Glutamatergic neuron (in vitro differentiated cells): Measurements from ENCODE around the gene TTBK1. TPM values are rescaled to one million over a fixed set of nuclear protein-coding genes. Genes with fewer than 3 reads are reported as not detected.

Experiments
- DNase-seq: peaks from one replicate; pipeline ENCODE4 v3.0.0; 2022
- H3K27ac Mint-ChIP-seq: one replicate; pipeline ENCODE4 v1.8.0; 2020; ENCODE audit warnings: mild to moderate bottlenecking, mixed read lengths, inconsistent platforms; ENCODE audit not compliant: unreplicated experiment
- H3K27me3 Mint-ChIP-seq: one replicate; pipeline ENCODE4 v1.8.0; 2020; ENCODE audit warnings: mild to moderate bottlenecking, moderate library complexity, mixed read lengths, inconsistent platforms; ENCODE audit not compliant: unreplicated experiment
- H3K36me3 Mint-ChIP-seq: one replicate; pipeline ENCODE4 v1.8.0; 2020; ENCODE audit warnings: mild to moderate bottlenecking, mixed read lengths, inconsistent platforms; ENCODE audit not compliant: unreplicated experiment
- H3K4me1 Mint-ChIP-seq: one replicate; pipeline ENCODE4 v1.8.0; 2020; ENCODE audit warnings: mild to moderate bottlenecking, low read depth, mixed read lengths, inconsistent platforms; ENCODE audit not compliant: unreplicated experiment
- H3K4me3 Mint-ChIP-seq: one replicate; pipeline ENCODE4 v1.8.0; 2020; ENCODE audit warnings: mild to moderate bottlenecking, mixed read lengths, inconsistent platforms; ENCODE audit not compliant: unreplicated experiment
- H3K9me3 Mint-ChIP-seq: one replicate; pipeline ENCODE4 v1.8.0; 2020; ENCODE audit warnings: mild to moderate bottlenecking, moderate library complexity, mixed read lengths, inconsistent platforms; ENCODE audit not compliant: unreplicated experiment
- total RNA-seq: library from RNA; stranded (reverse); fragmentation: NEBNext Ultra II Directional; extraction: Animal tissue kit (Norgen Biotek cat#: 25700); gene quantifications from one replicate; pipeline ENCODE4 v1.2.1, GENCODE V29; 2021; ENCODE audit not compliant: unreplicated experiment
- TF ChIP-seq, protein P1 (sequence below): fragments of 200-600 bp; sonication (generic); IDR thresholded peaks from one replicate; pipeline ENCODE4 v1.5.0; 2021; ENCODE audit not compliant: partially characterized antibody, unreplicated experiment

TTBK1 gene
- total RNA-seq, 1 donor from 2014 or later: 47.3 TPM

- no peak for DNase-seq
- no peaks in the 10 kb centered on the region for H3K36me3 Mint-ChIP-seq
- TF ChIP-seq, protein P1, sequence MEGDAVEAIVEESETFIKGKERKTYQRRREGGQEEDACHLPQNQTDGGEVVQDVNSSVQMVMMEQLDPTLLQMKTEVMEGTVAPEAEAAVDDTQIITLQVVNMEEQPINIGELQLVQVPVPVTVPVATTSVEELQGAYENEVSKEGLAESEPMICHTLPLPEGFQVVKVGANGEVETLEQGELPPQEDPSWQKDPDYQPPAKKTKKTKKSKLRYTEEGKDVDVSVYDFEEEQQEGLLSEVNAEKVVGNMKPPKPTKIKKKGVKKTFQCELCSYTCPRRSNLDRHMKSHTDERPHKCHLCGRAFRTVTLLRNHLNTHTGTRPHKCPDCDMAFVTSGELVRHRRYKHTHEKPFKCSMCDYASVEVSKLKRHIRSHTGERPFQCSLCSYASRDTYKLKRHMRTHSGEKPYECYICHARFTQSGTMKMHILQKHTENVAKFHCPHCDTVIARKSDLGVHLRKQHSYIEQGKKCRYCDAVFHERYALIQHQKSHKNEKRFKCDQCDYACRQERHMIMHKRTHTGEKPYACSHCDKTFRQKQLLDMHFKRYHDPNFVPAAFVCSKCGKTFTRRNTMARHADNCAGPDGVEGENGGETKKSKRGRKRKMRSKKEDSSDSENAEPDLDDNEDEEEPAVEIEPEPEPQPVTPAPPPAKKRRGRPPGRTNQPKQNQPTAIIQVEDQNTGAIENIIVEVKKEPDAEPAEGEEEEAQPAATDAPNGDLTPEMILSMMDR: no peak
- no peak overlapping the region for H3K4me3 Mint-ChIP-seq
- no peak overlapping the region for H3K27ac Mint-ChIP-seq
- H3K4me1 Mint-ChIP-seq: peaks cover 18% of the 10 kb centered on the region
- H3K27me3 Mint-ChIP-seq: peaks cover 27% of the 10 kb centered on the region
- peaks cover 22% of the 10 kb centered on the region for H3K9me3 Mint-ChIP-seq
Measured at GRCh38 chr6:43264599-43265145, 21.4 kb downstream of the TTBK1 start.

DNA sequence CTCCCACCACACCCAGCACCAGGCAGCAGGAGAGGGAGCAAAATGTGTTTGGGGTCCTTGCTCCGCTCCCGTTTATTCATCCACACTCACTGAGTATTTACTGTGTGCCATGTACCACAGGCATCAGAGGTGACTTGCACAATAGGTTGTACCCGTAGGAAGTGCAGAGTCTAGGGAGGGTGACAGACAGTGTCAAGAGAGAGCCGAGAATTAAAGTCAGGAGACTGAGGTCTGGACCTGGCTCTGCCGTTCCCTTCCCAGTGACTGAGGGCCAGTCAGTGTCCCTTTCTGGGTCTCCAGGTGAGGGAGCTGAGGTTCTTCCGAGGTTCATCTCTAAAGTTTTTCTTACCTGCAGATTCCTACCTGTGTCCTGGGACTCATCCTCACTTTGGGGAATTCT is 22.3 kb downstream of the TTBK1 start:
- Mint-ChIP-seq H3K4me3 (no peak overlapping the region), H3K36me3 (no peaks in the 10 kb centered on the region), H3K27ac (no peak overlapping the region), H3K27me3 (peaks cover 26% of the 10 kb centered on the region), H3K9me3 (peaks cover 25% of the 10 kb centered on the region), H3K4me1 (peaks cover 23% of the 10 kb centered on the region)
- TF ChIP-seq, protein P1: no peak
- no peak for DNase-seq

DNA sequence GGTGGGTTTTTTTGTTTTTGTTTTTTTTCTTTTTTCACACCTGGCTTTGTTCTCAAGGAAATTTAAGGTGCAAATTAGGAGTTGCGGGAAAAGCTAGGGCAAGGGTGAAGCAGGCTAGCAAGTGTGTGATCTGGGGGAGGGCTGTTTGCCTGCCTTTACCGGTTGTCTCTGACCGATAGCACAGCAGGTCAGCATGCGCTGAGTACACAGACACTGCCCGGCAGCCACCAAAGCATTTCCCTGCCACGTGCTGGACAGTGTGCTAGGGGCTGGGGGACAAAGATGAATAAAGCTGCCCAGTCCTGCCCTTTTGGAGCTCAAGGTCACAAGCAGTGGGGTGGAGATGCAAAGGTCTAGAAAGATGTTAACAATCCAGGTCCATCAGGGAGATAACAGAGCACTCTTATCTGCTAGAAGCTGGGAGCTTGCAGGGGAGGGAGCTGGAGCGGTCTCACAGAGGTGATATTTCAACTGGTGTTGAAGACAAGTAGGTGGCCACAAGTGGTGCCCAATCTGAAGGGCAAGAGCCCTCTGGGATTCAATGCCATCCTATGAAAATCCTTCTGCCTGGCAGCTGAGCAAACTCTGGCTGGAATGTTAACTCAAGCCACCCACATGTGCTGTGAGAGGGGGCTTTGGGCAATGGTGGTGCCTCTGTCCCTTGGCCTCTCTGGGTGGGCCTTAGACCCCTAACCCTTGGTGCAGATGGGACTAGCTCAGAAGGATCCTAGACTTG is 24.5 kb downstream of the TTBK1 start:
- Mint-ChIP-seq H3K36me3 (no peaks in the 10 kb centered on the region), H3K27me3 (peaks cover 18% of the 10 kb centered on the region), H3K9me3 (peaks cover 22% of the 10 kb centered on the region), H3K4me3 (no peak overlapping the region), H3K27ac (peak overlapping the region; percentile 60), H3K4me1 (peaks cover 26% of the 10 kb centered on the region)
- TF ChIP-seq, protein P1: no peak
- DNase-seq: no peak

- Mint-ChIP-seq H3K27me3 (peaks cover 21% of the 10 kb centered on the region), H3K4me3 (peak overlapping the region; percentile 30), H3K4me1 (peaks cover 27% of the 10 kb centered on the region), H3K27ac (no peak overlapping the region), H3K9me3 (peaks cover 24% of the 10 kb centered on the region), H3K36me3 (no peaks in the 10 kb centered on the region)
- TF ChIP-seq, protein P1: no peak
- no peak for DNase-seq
Measured at GRCh38 chr6:43268355-43268700, 25.0 kb downstream of the TTBK1 start.

DNA sequence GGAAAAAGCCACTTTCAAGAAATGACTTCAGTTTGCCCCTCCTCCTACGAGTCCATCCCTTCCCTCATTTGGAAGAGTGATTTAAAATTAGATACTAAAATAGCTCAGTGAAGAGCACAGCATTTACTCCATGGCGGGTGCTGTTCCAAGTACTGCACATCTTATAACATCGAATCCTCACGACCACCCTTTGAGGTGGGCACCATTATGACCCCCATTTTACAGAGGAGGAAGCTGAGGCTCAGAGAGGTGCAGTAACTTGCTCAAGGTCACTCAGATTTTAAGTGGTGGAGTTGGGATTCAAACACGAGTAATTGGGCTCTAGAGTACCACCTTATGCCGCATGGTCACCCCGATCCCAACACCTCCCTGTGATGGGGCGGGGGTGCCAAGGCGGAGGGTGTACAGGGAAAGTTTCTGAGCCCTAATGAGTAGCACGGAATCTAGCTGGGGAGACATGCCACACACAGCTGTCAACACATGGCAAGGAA is 25.5 kb downstream of the TTBK1 start:
- Mint-ChIP-seq H3K36me3 (no peaks in the 10 kb centered on the region), H3K9me3 (peaks cover 24% of the 10 kb centered on the region), H3K27ac (peak overlapping the region; percentile 66), H3K27me3 (peaks cover 19% of the 10 kb centered on the region), H3K4me3 (no peak overlapping the region), H3K4me1 (peaks cover 27% of the 10 kb centered on the region)
- DNase-seq: no peak
- TF ChIP-seq, protein P1: no peak
